Thyroid gland (tissue), 4 donors: ENCODE measurements around the gene DAPK3. TPM values are rescaled to one million over a fixed set of nuclear protein-coding genes. Genes with fewer than 3 reads are reported as not detected.

ENCODE experiments used
- DNase-seq, 2 donors: peaks; one replicate each; pipeline ENCODE4 v3.0.0-alpha.2; 2019
- H3K27ac ChIP-seq, 3 donors: fragments of 200-600 bp; sonication (generic); 1 replicate in 2 of 3; 2 replicates in 1 of 3; pipeline ENCODE4 v1.5.1; 2016 to 2019; ENCODE audit warnings: mild to moderate bottlenecking in 1 of 3, moderate library complexity in 1 of 3
- H3K27me3 ChIP-seq: fragments of 200-600 bp; sonication (generic); one replicate; pipeline ENCODE4 v1.5.1; 2019
- H3K36me3 ChIP-seq, 2 donors: fragments of 200-600 bp; sonication (generic); one replicate each; pipeline ENCODE4 v1.5.1; 2016 to 2019
- H3K4me1 ChIP-seq, 2 donors: fragments of 200-600 bp; sonication (generic); one replicate each; pipeline ENCODE4 v1.5.1; 2017 to 2019
- H3K4me3 ChIP-seq, 3 donors: fragments of 200-600 bp; sonication (generic); replicated peaks in 1 of 3; 1 replicate in 2 of 3; 2 replicates in 1 of 3; pipeline ENCODE4 v1.5.1; 2016; ENCODE audit warnings: mild to moderate bottlenecking in 1 of 3
- H3K9me3 ChIP-seq: fragments of 200-600 bp; sonication (generic); one replicate; pipeline ENCODE4 v1.5.1; 2017
- POLR2A ChIP-seq, 2 donors: fragments of 450-650 bp; IDR thresholded peaks; one replicate each; pipeline ENCODE4 v1.6.1; 2017; ENCODE audit warnings: antibody characterized with exemption in 2 of 2, mild to moderate bottlenecking in 2 of 2, moderate library complexity in 1 of 2
- WGBS, 2 donors: methylation state at CpG; one replicate each; pipeline ENCODE4 v1.1.5; 2017; 5-methylcytosine and 5-hydroxymethylcytosine counted together
- intact Hi-C: fragments of 100-400 bp; cut with DNase I; formaldehyde crosslinking; loops from one replicate; pipeline ENCODE4 v1.15.1; 2023
- microRNA counts, 2 donors: library from miRNA; unstranded; fragments of <30 nt; microRNA quantifications; one replicate each; lab custom pipeline; 2016 to 2017
- microRNA-seq: library from miRNA; unstranded; fragments of <30 nt; microRNA quantifications from one replicate; pipeline ENCODE4, GENCODE V29; 2016
- small RNA-seq: library from RNA; depleted of rRNA; stranded (forward); fragments of <200 nt; gene quantifications from one replicate; pipeline ENCODE3, GENCODE V24; 2016
- total RNA-seq, 4 donors: library from RNA; depleted of rRNA; stranded (reverse); fragments of >200 nt; gene quantifications; one replicate each; pipeline ENCODE4 v1.2.3, GENCODE V29; 2016
- TF ChIP-seq, protein P1 (sequence below), 6 experiments: fragments of 200-600 bp in 3 of 6; fragments of 450-650 bp in 3 of 6; sonication (generic) in 3 of 6; IDR thresholded peaks; one replicate each; pipeline ENCODE4 v1.5.1; 2016 to 2019; ENCODE audit warnings: antibody characterized with exemption in 6 of 6, mild to moderate bottlenecking in 2 of 6, inconsistent platforms in 1 of 6, moderate library complexity in 1 of 6

The DAPK3 gene
- total RNA-seq, 4 donors from 2014 or later: 29.6 to 61.7 (median 40.3) TPM

DNA sequence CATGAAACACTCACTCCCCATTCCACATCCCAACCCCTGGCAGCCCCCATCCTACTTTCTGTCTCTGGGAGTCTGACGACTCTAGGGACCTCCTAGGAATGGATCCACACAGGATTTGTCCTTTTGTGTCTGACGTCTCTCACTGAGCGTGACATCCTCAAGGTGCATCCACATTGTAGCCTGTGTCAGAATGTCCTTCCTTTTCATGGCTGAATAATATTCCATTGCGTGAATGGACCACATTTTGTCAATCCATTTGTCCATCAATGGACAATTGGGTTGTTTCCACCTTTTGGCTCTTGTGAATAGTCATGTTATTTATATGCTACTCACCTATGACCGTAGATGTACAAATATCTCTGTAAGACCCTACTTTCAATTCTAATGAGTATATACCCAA is 54.9 kb downstream of the DAPK3 start:
- intact Hi-C loops: no loop called here
- TF ChIP-seq, protein P1, sequence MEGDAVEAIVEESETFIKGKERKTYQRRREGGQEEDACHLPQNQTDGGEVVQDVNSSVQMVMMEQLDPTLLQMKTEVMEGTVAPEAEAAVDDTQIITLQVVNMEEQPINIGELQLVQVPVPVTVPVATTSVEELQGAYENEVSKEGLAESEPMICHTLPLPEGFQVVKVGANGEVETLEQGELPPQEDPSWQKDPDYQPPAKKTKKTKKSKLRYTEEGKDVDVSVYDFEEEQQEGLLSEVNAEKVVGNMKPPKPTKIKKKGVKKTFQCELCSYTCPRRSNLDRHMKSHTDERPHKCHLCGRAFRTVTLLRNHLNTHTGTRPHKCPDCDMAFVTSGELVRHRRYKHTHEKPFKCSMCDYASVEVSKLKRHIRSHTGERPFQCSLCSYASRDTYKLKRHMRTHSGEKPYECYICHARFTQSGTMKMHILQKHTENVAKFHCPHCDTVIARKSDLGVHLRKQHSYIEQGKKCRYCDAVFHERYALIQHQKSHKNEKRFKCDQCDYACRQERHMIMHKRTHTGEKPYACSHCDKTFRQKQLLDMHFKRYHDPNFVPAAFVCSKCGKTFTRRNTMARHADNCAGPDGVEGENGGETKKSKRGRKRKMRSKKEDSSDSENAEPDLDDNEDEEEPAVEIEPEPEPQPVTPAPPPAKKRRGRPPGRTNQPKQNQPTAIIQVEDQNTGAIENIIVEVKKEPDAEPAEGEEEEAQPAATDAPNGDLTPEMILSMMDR (IDR thresholded peaks at IDR 0.05): no peak
- TF ChIP-seq POLR2A (IDR thresholded peaks at IDR 0.05): no peak
- 91 to 93% methylated on average over 5 of the region's 5 CpGs for WGBS, 2 donors

DNA sequence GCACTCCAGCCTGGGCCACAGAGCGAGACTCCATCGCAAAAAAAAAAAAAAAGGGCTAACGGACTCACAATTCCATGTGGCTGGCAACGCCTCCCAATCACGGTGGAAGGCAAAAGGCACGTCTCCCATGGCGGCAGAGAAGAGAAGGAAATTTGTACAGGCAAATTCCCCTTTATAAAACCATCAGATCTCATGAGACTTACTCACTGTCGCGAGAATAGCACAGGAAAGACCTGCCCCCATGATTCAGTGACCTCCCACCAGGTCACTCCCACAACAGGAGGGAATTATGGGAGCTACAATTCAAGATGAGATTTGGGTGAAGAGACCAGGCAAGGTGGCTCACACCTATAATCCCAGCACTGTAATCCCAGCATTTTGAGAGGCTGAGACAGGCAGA is 56.7 kb downstream of the DAPK3 start:
- DNase-seq: no peak
- H3K9me3 ChIP-seq: no peaks in the 10 kb centered on the region
- H3K4me3 ChIP-seq: no peak overlapping the region
- WGBS, 2 donors: 84 to 92% methylated on average over 9 of the region's 9 CpGs
- H3K4me1 ChIP-seq: no peaks in the 10 kb centered on the region
- H3K27ac ChIP-seq: no peak overlapping the region
- TF ChIP-seq POLR2A (IDR thresholded peaks at IDR 0.05): no peak
- TF ChIP-seq, protein P1 (IDR thresholded peaks at IDR 0.05): no peak
- no peaks in the 10 kb centered on the region for H3K36me3 ChIP-seq
- no peaks in the 10 kb centered on the region for H3K27me3 ChIP-seq
- intact Hi-C loops: no loop called here

More for the DNA sequence above, 54.9 kb downstream of the DAPK3 start:
- Histone ChIP-seq H3K36me3 (no peaks in the 10 kb centered on the region), H3K4me3 (no peak overlapping the region), H3K4me1 (no peaks in the 10 kb centered on the region), H3K9me3 (no peaks in the 10 kb centered on the region), H3K27me3 (no peaks in the 10 kb centered on the region), H3K27ac (no peak overlapping the region)
- DNase-seq: no peak

DNA sequence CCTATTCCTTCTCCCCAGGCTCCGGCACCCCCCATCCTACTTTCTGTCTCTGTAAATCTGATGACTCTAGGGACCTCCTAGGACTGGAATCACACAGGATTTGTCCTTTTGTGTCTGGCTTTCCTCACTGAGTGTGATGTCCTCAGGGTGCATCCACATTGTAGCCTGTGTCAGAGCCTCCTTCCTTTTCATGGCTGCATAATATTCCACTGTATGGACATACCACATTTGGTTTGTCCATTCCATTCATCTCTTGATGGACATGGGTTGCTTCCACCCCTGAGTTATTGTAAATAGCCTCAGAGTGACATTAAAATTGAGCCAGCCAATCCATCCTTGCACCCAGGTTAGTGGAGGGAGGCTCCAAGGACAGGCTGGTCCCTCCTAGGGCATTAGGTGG is 60.8 kb downstream of the DAPK3 start:
- TF ChIP-seq, protein P1 (IDR thresholded peaks at IDR 0.05): no peak
- TF ChIP-seq POLR2A (IDR thresholded peaks at IDR 0.05): no peak
- 94 to 100% methylated on average over 1 of the region's 1 CpG for WGBS, 2 donors
- no peak overlapping the region for H3K4me3 ChIP-seq
- H3K36me3 ChIP-seq: no peaks in the 10 kb centered on the region
- H3K4me1 ChIP-seq: no peaks in the 10 kb centered on the region
- no peaks in the 10 kb centered on the region for H3K27me3 ChIP-seq
- H3K27ac ChIP-seq: no peak overlapping the region
- no peak for DNase-seq
- H3K9me3 ChIP-seq: no peaks in the 10 kb centered on the region
- intact Hi-C loops: no loop called here

MicroRNAs within 50 kb of the gene (microRNA counts, 767-probe panel; counts per million panel counts)
- microRNA hsa-miR-637 (lab: Ali Mortazavi, UCI): 0 counts per million in 2 donors

Small RNA genes lying within 50 kb of the gene (microRNA-seq; reads per million reads assigned to microRNA genes)
- not detected for gene MIR637

Small RNA genes lying within 50 kb of the gene (small RNA-seq; reads per million reads assigned to genes)
- not detected for gene RN7SL202P
- 6.2 reads per million, percentile 88 among the genes with 10 or more reads in this experiment for gene SNORD37

Other genes starting within 250 kb of the DAPK3 start
- gene APBA3, start 209.4 kb downstream of the DAPK3 start, total RNA-seq: 10 to 100 TPM; 33.6 to 42.9 (median 38.1) TPM
- gene MRPL54, start 208.4 kb downstream of the DAPK3 start, total RNA-seq: 100 to 1,000 TPM in 2 of 4 donors, 10 to 100 TPM in 2; 84.0 to 131 (median 102) TPM
- gene RAX2, start 198.9 kb downstream of the DAPK3 start, total RNA-seq: not detected
- 10 to 100 TPM in 1 of 4 donors, 1 to 10 TPM in 2, under 1 TPM in 1; 0.93 to 14.7 (median 2.7) TPM for gene MATK, start 184.7 kb downstream of the DAPK3 start, total RNA-seq
- not detected for gene ZFR2, start 102.1 kb downstream of the DAPK3 start, total RNA-seq
- under 1 TPM in 1 of 4 donors, not detected in 3; 0.10 TPM for gene ATCAY, start 90.4 kb downstream of the DAPK3 start, total RNA-seq
- gene NMRK2, start 38.0 kb downstream of the DAPK3 start, total RNA-seq: not detected
- 1,000 to 10,000 TPM; 1,432 to 2,189 (median 1,729) TPM for gene EEF2, start 14.4 kb upstream of the DAPK3 start, total RNA-seq
- 10 to 100 TPM; 14.7 to 32.3 (median 16.0) TPM for gene PIAS4, start 36.6 kb upstream of the DAPK3 start, total RNA-seq
- 10 to 100 TPM; 45.3 to 85.3 (median 54.9) TPM for gene ZBTB7A, start 95.8 kb upstream of the DAPK3 start, total RNA-seq
- 10 to 100 TPM; 59.4 to 95.3 (median 81.8) TPM for gene MAP2K2, start 153.0 kb upstream of the DAPK3 start, total RNA-seq
- not detected for gene CREB3L3, start 182.5 kb upstream of the DAPK3 start, total RNA-seq
- gene SIRT6, start 211.5 kb upstream of the DAPK3 start, total RNA-seq: 10 to 100 TPM; 11.9 to 39.3 (median 20.0) TPM
- 1 to 10 TPM in 1 of 4 donors, under 1 TPM in 3; 0.54 to 1.2 (median 0.77) TPM for gene ANKRD24, start 211.6 kb upstream of the DAPK3 start, total RNA-seq